Stimulated activated naive CD8-positive, alpha-beta T cell treated with anti-CD3 and anti-CD28 coated beads, Interleukin-15, amount 100 ng/mL, for 72 hours (primary cell): ENCODE data around the gene SLFNL1.

ENCODE experiments used
- ATAC-seq: fragments of 150-1000 bp; cut with Tn5 transposase; 2 replicates; pipeline ENCODE4 v1.10.0; 2021; ENCODE audit warnings: mild to moderate bottlenecking, moderate library complexity
- DNase-seq, 2 donors: peaks; one replicate each; pipeline ENCODE4 v3.0.0; 2021 to 2022
- H3K27ac Mint-ChIP-seq, 2 donors: one replicate each; pipeline ENCODE4 v1.8.0; 2022; ENCODE audit warnings: mild to moderate bottlenecking in 2 of 2, mixed read lengths in 2 of 2, moderate library complexity in 2 of 2
- H3K27me3 Mint-ChIP-seq: one replicate; pipeline ENCODE4 v1.8.0; 2022; ENCODE audit warnings: mixed read lengths
- H3K4me1 Mint-ChIP-seq: one replicate; pipeline ENCODE4 v1.8.0; 2022; ENCODE audit warnings: mild to moderate bottlenecking, mixed read lengths
- H3K4me3 Mint-ChIP-seq, 2 donors: one replicate each; pipeline ENCODE4 v1.8.0; 2022; ENCODE audit warnings: mild to moderate bottlenecking in 2 of 2, mixed read lengths in 2 of 2, moderate library complexity in 1 of 2
- H3K9me3 Mint-ChIP-seq, 2 donors: one replicate each; pipeline ENCODE4 v1.8.0; 2022; ENCODE audit warnings: mixed read lengths in 2 of 2

The SLFNL1 gene

DNA sequence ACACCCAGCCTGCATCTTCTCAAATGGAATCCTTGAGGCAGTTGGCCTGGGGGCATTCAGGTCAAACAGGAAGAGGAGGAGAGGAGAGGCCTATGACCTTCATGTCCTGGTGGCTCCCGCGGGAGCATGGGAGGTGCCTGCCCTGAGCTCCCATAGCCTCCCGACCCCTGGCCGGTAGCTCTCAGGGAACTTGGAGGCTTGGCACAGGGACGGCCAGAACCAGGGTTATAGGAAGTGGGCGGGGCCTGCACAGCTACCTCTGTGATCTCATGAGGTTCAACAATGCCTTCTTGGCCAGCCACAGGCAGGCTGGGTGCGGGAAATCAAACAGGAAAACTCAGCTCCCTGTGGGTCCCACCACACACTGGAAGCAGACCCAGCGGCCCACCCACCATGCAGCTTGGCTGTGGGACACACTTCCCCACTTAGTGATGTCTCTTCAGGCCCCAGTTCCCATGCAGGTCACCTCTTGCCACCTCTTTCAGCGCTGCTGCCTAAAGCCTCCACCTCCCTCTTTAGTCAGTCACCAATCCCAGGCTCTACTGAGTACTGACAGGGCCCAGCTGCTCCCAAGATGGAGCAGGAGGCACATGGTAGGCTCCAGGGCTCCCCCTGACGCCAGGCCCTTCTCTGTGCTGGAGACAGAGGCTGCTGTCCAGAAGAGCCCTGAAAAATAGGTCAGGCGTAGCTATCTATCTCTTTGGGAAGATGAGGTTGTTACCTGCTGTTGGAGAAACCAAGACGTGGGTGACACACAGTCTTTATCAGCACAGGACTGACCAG is at the start of gene SLFNL1:
SLFNL1 (minus strand) TSS at position 200 of the 783 bp plus-strand sequence. CDS start 1,065 bp downstream, outside the sequence.
- DNase-seq = no peak
- ATAC-seq = no peak
- Mint-ChIP-seq H3K4me3 (no peak within 1 kb of the TSS), H3K4me1 (peaks cover 34% of the 10 kb centered on the region), H3K27ac (peak within 1 kb of the TSS; percentile 72 to 75), H3K9me3 (no peaks in the 10 kb centered on the region), H3K27me3 (no peaks in the 10 kb centered on the region)

DNA sequence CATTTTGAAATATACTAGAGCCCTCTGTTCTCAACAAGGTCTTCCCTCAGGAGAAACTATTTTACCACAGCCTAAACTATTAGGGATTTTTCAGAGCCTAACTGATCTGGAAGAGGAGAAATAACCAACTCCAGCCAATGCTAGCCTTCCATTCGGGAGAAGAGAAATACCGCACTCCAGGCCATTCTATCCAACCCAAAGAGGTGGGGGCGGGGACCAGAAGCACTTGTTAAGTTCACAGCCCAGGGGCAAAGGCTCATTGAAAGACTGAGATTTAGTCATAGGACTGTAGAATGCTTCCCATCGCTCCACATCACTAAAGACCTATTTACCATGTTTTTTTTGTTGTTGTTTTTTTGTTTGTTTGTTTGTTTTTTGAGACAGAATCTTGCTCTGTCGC is 35.4 kb upstream of the SLFNL1 start:
- no peaks in the 10 kb centered on the region for H3K9me3 Mint-ChIP-seq
- no peak overlapping the region for H3K27ac Mint-ChIP-seq
- DNase-seq = no peak
- no peak overlapping the region for H3K4me3 Mint-ChIP-seq
- H3K4me1 Mint-ChIP-seq = no peaks in the 10 kb centered on the region
- H3K27me3 Mint-ChIP-seq = no peaks in the 10 kb centered on the region
- no peak for ATAC-seq

DNA sequence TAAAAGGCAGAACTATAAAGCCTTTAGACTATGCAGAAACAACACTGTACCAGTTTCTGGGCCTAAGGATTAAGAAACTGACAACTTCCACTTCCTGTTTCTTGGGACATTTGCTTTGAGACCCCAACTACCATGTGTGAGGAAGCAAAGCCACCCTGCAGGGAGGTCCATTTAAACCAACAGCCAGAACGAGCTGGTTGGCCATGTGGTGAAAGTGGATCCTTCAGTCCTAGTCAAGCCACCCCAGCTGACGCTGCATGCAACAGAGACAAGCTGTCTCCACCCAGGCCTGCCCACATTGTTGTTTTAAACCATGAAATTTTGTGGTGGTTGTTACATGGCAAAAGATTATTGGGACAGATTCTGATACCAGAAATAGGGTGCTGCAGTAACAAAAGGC is 31.8 kb upstream of the SLFNL1 start:
- ATAC-seq = no peak
- Mint-ChIP-seq H3K27me3 (no peaks in the 10 kb centered on the region), H3K9me3 (no peaks in the 10 kb centered on the region), H3K27ac (no peak overlapping the region), H3K4me1 (no peaks in the 10 kb centered on the region), H3K4me3 (no peak overlapping the region)
- no peak for DNase-seq

DNA sequence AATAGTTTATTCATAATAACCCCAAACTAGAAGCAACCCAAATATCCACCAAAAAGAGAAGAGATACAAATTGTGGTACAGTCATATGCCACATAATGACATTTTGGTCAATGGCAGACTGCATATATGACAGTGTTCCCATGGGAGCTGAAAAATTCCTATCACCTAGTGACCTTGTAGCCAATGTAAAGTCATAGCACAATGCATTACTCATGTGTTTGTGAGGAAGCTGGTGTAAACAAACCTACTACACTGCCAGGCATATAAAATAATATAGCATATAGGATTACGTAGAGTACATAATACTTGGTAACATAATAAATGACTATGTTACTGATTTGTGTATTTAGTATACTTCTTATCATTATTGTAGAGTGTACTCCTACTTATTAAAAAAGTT is 29.5 kb upstream of the SLFNL1 start:
- H3K9me3 Mint-ChIP-seq = no peaks in the 10 kb centered on the region

DNA sequence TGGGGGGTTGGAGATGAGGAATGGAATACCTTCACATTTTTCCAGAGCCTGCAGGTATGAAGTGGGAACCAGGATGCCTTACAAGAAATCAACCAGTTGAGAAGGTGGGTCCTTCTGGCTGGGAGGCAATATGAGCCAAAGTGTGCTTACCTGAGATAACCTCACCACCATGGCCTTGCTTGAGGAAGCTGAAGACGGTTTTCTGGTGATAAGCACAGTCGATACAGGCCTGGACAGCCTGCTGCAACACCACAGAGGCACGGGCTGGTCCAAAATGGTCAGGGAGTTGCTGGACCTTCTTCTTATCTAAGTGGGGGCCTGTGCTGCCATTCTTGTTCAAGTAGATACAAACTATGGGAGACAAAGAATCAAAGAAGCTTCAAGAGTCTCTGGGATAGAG is 27.0 kb upstream of the SLFNL1 start:
- Mint-ChIP-seq H3K4me1 (no peaks in the 10 kb centered on the region), H3K9me3 (no peaks in the 10 kb centered on the region), H3K27ac (no peak overlapping the region), H3K27me3 (no peaks in the 10 kb centered on the region), H3K4me3 (no peak overlapping the region)
- ATAC-seq = no peak
- no peak for DNase-seq

More for the DNA sequence above, 29.5 kb upstream of the SLFNL1 start:
- DNase-seq = no peak
- no peak for ATAC-seq
- Mint-ChIP-seq H3K27me3 (no peaks in the 10 kb centered on the region), H3K4me1 (no peaks in the 10 kb centered on the region), H3K27ac (no peak overlapping the region), H3K4me3 (no peak overlapping the region)

DNA sequence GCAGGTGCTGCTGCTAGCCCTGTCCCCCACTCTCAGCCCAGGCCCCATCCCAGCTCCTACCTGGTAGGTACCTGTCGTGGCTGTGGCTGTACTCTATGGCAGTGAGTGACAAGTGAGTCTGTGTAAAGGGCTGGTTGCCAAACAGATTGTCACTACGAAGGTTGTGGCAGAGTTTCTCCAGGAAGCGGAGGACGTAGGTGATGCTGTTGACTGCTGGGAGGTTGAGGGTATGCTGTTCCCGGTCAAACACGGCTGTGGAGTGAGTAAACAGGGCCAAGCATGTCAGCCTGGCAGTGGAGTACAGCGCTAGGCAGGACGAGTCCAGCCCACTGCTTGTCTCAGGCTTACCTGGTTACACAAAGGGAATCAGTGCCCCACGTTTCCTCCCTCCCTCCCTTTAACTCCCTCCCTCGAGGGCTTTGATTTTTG is 24.8 kb upstream of the SLFNL1 start:
- Mint-ChIP-seq H3K9me3 (no peaks in the 10 kb centered on the region), H3K27ac (no peak overlapping the region), H3K4me3 (no peak overlapping the region), H3K4me1 (no peaks in the 10 kb centered on the region), H3K27me3 (no peaks in the 10 kb centered on the region)
- no peak for ATAC-seq
- DNase-seq = no peak

DNA sequence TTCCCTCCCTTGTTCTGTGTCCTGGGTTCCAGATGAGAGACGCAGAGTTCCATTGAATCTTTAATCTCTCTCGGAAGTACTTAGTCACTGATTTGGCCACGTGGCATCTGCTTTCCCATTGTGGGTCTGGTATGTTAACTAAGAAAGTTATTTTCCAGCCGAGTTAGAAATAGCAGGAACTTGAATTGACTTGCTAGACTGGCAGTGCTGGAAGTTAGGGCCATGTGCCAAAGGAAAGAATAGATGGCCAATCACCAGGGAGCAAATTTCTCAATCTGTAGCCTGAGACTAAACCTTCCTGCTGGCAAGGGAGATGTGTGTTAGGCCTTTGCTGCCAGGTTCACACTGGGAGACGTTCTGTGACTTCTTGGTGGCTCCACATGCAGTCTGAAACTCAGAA is 24.2 kb upstream of the SLFNL1 start:
- H3K4me1 Mint-ChIP-seq = no peaks in the 10 kb centered on the region
- no peak overlapping the region for H3K27ac Mint-ChIP-seq
- H3K9me3 Mint-ChIP-seq = no peaks in the 10 kb centered on the region
- H3K27me3 Mint-ChIP-seq = no peaks in the 10 kb centered on the region
- DNase-seq (no peak), ATAC-seq (no peak)
- H3K4me3 Mint-ChIP-seq = no peak overlapping the region

DNA sequence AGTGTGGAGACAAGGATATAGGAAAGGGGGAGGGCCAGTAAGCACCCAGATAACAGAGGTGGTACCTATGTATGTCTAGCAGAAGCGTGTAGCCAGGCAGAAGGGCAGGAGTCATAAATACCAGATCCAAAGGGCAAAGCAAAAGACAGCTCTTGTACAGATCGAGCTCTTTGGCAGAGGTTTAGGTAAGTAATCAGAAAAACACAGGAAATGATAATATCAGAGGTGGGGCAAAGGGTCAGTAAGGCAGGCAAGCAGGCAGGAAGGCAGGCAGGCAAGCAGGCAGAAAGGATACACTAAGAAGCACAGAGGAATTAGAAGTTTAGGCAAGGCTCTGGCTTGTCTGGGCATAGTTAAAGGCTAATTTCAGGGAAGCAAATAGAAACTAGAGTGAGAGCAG is 22.7 kb upstream of the SLFNL1 start:
- no peaks in the 10 kb centered on the region for H3K27me3 Mint-ChIP-seq
- no peak for ATAC-seq

DNA sequence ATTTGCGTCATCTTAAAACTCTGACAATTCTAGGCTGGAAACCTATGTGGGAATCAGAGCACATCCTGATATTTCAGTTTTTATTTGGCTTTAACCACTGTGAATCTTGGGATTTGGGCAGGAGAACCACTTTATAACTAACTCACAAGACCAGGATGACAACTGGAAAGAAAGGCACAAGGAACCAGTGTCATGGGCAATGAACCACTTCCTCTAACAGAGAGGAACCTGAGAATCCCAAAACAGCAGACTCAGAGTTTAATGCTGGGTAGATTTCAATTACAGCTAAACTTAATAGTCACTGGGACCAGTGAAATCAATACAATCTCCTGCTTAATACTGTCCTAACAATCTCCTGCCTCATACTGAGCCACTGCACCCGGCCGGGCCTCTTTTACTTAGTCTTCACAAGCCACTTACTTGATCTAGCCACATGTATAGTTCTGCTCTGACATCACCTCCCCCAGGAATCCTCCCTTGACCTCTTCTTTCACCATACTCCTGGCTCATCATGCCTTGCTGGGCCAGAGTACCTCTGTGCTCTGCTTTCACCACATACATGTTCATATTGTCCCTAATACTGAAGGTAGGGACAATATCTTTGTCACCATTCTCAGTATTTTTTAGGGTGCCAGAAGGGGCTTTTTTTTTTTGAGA is 20.2 kb upstream of the SLFNL1 start:
- H3K27ac Mint-ChIP-seq = peak overlapping the region in 1 of 2 donors; percentile 4
- ATAC-seq (no peak), DNase-seq (no peak)
- H3K27me3 Mint-ChIP-seq = no peaks in the 10 kb centered on the region
- H3K4me3 Mint-ChIP-seq = no peak overlapping the region
- no peaks in the 10 kb centered on the region for H3K9me3 Mint-ChIP-seq
- no peaks in the 10 kb centered on the region for H3K4me1 Mint-ChIP-seq

More for the DNA sequence above, 22.7 kb upstream of the SLFNL1 start:
- H3K9me3 Mint-ChIP-seq = no peaks in the 10 kb centered on the region
- H3K4me1 Mint-ChIP-seq = no peaks in the 10 kb centered on the region
- H3K4me3 Mint-ChIP-seq = no peak overlapping the region
- DNase-seq = no peak
- H3K27ac Mint-ChIP-seq = no peak overlapping the region

DNA sequence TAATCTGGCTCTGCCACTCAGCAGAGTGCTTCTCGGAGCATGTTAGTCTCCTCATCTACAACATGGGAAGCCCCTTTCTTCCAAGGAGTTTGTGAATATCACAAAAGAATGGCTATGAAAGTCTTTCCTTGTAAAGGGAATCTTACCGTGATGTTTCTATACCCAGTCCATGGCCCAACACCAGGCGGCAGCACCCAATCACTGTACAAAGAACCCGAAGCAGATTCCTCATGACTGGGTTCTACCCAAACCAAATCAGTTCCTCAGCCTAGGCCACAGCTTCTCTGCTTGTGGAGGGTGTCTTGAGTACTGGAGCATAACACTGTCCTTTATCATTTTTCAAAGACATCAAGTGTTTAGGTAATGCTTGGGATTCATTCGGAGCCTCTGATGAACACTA is 16.6 kb upstream of the SLFNL1 start:
- ATAC-seq (no peak), DNase-seq (no peak)
- H3K9me3 Mint-ChIP-seq = no peaks in the 10 kb centered on the region
- no peak overlapping the region for H3K4me3 Mint-ChIP-seq
- no peaks in the 10 kb centered on the region for H3K27me3 Mint-ChIP-seq
- H3K27ac Mint-ChIP-seq = no peak overlapping the region
- H3K4me1 Mint-ChIP-seq = no peaks in the 10 kb centered on the region

DNA sequence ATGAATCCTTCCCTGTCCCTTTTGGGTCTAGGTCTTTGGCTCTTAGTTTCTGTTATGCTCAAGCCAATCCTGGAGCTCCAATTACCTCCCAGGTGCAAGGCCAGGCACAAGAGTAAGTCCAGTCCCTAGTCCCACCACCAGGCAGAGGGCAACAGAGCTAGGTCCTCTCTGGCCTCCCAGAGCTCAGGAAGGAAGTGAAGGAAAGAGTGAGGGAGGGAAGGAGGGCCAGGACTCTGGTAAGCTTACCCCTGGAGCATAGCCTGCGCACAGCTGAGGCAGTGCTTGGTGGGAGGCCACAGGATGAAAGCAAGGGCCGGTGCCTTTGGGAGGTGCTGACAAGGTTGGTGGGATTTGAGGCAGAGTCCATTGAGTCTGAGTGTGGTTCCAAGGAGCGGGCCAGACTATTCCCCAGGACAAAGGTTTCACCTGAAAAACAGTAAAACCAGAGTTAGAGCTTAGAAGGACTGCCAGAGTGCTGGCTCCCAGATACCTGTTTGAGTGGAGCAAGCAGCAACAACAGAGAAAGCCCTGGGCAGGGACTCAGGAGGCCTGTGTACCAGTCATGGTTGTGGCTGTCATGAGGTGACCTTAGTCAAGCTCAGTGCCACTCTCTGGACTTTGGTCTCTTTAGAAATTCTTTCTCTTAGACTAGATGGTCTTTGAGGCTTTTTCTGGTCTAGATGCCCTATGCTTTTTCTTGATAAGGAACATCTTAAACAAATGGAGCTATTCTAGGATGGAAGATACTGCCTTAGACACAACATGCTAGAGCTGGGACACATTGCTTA is 15.8 kb upstream of the SLFNL1 start:
- no peak overlapping the region for H3K27ac Mint-ChIP-seq
- H3K9me3 Mint-ChIP-seq = no peaks in the 10 kb centered on the region
- H3K4me1 Mint-ChIP-seq = no peaks in the 10 kb centered on the region
- ATAC-seq = no peak
- no peak overlapping the region for H3K4me3 Mint-ChIP-seq
- no peaks in the 10 kb centered on the region for H3K27me3 Mint-ChIP-seq
- no peak for DNase-seq

DNA sequence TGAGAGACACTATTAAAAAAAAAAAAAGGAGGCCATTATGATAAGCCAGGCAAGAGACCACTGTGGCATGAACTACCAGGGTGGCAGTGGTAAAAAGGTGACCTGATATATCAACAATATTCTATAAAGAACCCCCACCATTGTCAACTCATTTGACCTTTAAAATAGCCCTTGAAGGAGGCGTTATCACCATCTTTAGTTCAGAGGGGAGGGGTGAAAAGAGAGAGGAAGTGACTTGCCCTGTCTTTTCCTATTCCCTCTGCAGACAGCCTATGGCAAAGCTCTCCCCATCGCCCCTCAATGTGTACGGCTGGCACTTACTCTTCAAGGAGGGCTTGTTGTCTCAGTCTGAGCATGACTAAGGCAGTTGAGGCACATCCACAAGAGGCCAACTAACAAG is 11.7 kb upstream of the SLFNL1 start:
- DNase-seq = no peak
- Mint-ChIP-seq H3K27me3 (no peaks in the 10 kb centered on the region), H3K27ac (no peak overlapping the region), H3K9me3 (no peaks in the 10 kb centered on the region), H3K4me3 (no peak overlapping the region), H3K4me1 (no peaks in the 10 kb centered on the region)
- no peak for ATAC-seq

DNA sequence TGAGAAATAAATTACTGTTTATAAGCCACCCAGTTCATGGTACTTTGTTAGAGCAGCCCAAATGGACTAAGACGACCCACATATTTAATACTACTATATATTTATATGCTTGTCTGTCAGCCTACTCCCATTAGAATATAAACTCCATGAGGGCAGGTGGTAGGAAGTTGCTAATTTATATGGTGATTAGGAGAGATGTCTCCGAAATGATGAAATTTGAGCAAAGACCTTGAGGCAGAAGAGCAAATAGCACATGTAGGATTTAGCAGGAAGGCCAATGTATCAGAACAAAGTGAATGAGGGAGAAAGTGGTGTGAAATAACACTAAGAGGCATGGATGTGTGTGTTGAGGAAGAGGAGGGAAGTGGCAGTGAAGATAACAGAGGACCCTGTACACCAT is 10.6 kb upstream of the SLFNL1 start:
- no peaks in the 10 kb centered on the region for H3K27me3 Mint-ChIP-seq

DNA sequence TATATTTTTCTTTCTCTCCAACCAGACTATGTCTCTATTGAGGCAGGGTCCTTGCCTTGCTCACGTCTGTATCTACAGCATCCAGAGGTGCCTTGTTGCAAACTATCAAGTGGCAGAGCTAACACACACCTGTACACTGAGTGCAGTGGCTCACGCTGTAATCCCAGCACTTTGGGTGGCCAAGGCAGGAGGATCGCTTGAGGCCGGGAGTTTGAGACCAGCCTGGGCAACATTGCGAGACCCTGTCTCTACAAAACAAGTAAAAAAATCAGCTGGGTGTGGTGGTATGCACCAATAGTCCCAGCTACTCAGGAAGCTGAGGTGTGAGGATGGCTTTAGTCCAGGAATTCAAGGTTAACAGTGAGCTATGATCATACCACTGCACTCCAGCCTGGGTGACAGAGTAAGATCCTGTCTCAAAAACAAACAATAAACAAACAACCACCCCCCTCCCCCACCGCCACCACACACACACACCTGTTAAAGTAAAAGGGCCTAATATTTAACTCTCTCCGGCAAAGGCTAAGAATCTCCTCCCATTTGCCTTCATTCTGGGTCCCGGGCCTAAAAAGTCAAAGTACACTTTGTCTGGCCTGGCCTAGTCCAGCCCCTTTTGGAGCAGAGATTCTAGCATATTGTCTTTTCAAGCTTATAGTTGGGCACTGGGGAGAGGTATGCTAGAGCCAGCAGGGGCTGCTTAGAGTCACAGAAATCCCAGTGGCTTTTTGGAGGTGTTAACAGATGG is 9.5 kb upstream of the SLFNL1 start:
- ATAC-seq = no peak
- H3K27ac Mint-ChIP-seq = no peak overlapping the region
- H3K9me3 Mint-ChIP-seq = no peaks in the 10 kb centered on the region
- no peaks in the 10 kb centered on the region for H3K4me1 Mint-ChIP-seq
- DNase-seq = no peak
- no peaks in the 10 kb centered on the region for H3K27me3 Mint-ChIP-seq
- H3K4me3 Mint-ChIP-seq = no peak overlapping the region

More for the DNA sequence above, 10.6 kb upstream of the SLFNL1 start:
- DNase-seq (no peak), ATAC-seq (no peak)
- Mint-ChIP-seq H3K4me1 (no peaks in the 10 kb centered on the region), H3K9me3 (no peaks in the 10 kb centered on the region), H3K4me3 (no peak overlapping the region), H3K27ac (peak overlapping the region in 1 of 2 donors; percentile 0)

DNA sequence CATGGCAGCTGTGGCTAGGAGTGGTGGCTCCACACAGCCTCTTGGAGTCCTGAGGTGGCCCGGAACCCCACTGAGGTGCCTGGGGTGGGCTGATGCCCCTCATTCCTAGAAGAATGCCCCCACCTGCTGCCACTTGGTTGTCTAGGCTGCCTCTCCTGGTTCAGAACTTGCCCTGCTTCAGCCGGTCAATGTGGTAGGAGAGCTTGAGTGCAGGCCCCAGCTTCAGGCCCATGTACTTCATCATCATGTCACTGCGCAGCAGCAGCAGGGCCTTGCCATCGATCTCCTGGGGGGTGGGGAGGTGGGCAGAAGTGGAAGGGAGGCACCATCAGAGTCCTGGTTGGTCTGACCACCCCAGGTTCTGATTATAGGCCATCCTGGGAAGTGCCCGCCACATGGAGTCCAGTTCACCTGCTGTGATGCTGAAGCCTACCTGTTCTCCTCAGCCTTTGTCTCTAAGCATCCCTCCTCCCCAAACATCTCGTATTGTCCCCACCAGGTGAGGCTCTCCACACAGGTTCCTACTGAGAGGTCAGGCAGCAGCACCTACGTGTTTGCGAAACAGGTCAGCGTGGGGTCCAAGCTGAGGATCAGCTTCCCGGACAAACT is 6.6 kb upstream of the SLFNL1 start:
- Mint-ChIP-seq H3K27me3 (no peaks in the 10 kb centered on the region), H3K9me3 (no peaks in the 10 kb centered on the region), H3K4me3 (no peak overlapping the region), H3K27ac (peak overlapping the region in 1 of 2 donors; percentile 15), H3K4me1 (peaks cover 10% of the 10 kb centered on the region)
- ATAC-seq (no peak), DNase-seq (no peak)
